Sigmoid colon (tissue), 4 donors: ENCODE results near the gene SOX4.

Experiments
- EP300 ChIP-seq, 4 donors: sonication (generic); formaldehyde crosslinking; IDR thresholded peaks; one replicate each; pipeline ENCODE4 v1.6.1; 2017; ENCODE audit warnings: antibody characterized with exemption in 4 of 4
- TF ChIP-seq, protein P1 (sequence below), 4 experiments: fragments of 450-650 bp in 3 of 4; fragments of 200-600 bp in 1 of 4; IDR thresholded peaks; one replicate each; pipeline ENCODE4 v1.5.1; 2016 to 2019; ENCODE audit warnings: antibody characterized with exemption in 4 of 4, mild to moderate bottlenecking in 3 of 4, moderate library complexity in 2 of 4

DNA sequence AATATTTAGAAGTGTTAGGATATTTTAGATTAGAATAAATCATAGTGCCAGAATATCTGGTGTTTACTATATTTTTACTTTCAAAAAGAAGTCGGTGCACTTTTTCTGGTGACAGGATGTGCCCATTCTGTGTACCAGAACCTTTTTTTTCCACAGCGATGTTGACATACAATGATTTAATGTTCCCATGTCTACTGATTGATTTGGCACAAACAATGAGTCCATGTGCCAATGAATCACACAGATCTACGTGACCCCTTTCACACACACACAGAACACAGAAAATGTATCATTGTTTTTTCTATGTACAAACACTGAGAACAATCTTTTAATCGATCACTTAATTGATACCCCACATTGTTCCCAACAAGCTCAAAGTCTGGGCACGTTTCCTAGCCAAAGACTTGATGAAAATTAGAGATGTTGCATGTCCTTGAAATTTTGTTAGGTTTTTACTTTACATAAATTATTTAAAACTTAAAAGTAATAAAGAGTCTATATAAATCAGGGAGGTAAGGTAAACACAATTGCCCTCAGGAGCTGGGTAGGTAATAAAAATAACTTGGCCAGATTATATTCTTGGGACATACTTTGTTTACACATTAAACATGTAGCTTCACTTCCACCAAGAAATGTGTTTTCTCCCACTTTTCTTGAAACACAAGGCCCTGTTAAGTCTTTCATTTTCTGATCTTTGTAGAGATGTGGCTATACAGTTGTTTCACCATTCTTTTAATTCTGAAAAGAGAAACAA lies 36.4 kb upstream of the SOX4 start:
- TF ChIP-seq, protein P1, sequence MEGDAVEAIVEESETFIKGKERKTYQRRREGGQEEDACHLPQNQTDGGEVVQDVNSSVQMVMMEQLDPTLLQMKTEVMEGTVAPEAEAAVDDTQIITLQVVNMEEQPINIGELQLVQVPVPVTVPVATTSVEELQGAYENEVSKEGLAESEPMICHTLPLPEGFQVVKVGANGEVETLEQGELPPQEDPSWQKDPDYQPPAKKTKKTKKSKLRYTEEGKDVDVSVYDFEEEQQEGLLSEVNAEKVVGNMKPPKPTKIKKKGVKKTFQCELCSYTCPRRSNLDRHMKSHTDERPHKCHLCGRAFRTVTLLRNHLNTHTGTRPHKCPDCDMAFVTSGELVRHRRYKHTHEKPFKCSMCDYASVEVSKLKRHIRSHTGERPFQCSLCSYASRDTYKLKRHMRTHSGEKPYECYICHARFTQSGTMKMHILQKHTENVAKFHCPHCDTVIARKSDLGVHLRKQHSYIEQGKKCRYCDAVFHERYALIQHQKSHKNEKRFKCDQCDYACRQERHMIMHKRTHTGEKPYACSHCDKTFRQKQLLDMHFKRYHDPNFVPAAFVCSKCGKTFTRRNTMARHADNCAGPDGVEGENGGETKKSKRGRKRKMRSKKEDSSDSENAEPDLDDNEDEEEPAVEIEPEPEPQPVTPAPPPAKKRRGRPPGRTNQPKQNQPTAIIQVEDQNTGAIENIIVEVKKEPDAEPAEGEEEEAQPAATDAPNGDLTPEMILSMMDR (IDR thresholded peaks at IDR 0.05): no peak
- TF ChIP-seq EP300 (IDR thresholded peaks at IDR 0.05): no peak
